A549 (cell line): ENCODE data around the gene AHNAK2. TPM values are rescaled to one million over a fixed set of nuclear protein-coding genes. Genes with fewer than 3 reads are reported as not detected.

Experiments
- ATAC-seq, 2 experiments: fragments of 200-7000 bp in 1 of 2; fragments of >200 bp in 1 of 2; cut with Nextera tagmentation in 1 of 2; cut with Tn5 transposase in 1 of 2; 3 replicates each; pipeline versions ENCODE4 v1.8.0 to v1.9.1; 2018 to 2020; ENCODE audit warnings: mild to moderate bottlenecking in 1 of 2, moderate library complexity in 1 of 2
- CTCF ChIA-PET: fragments of 300-600 bp; sonication (Branson Sonifier 250); formaldehyde crosslinking; extraction: SDS; loops from one replicate; lab custom pipeline; 2021; ENCODE audit warnings: antibody characterized with exemption, inconsistent platforms; lab: Yijun Ruan, JAX
- POLR2A ChIA-PET: fragments of 350-600 bp; formaldehyde crosslinking; extraction: SDS; loops from one replicate; lab custom pipeline; 2021; ENCODE audit warnings: antibody characterized with exemption, inconsistent platforms; lab: Yijun Ruan, JAX
- DNase-seq, 2 experiments: peaks; one replicate each; pipeline versions ENCODE4 v3.0.0 to v3.0.0-alpha.2; 2011 to 2016; ENCODE audit warnings: low read depth in 1 of 2, low spot score in 1 of 2
- FAIRE-seq: peaks from 2 replicates; lab custom pipeline; 2011; peaks lifted over from hg19 to GRCh38; lab: Jason Lieb, UNC
- H3K27ac ChIP-seq, 2 experiments: fragments of >200 bp; sonication (Bioruptor Twin); formaldehyde crosslinking; 3 replicates each; pipeline ENCODE4 v1.5.1; 2016 to 2017
- H3K4me1 ChIP-seq: fragments of >200 bp; sonication (Bioruptor Twin); formaldehyde crosslinking; 3 replicates; pipeline ENCODE4 v1.6.1; 2016
- H3K4me2 ChIP-seq: fragments of >200 bp; sonication (Bioruptor Twin); formaldehyde crosslinking; 3 replicates; pipeline ENCODE4 v1.6.1; 2016
- H3K4me3 ChIP-seq: fragments of >200 bp; sonication (Bioruptor Twin); formaldehyde crosslinking; 3 replicates; pipeline ENCODE4 v1.5.1; 2016
- H3K9me3 ChIP-seq: fragments of >200 bp; sonication (Bioruptor Twin); formaldehyde crosslinking; 3 replicates; pipeline ENCODE4 v1.6.1; 2016
- BHLHE40 ChIP-seq: IDR thresholded peaks from 2 replicates; pipeline ENCODE4 v1.6.1; 2012; ENCODE audit warnings: low read depth, low read length, inconsistent platforms
- CEBPB ChIP-seq, 2 experiments: fragments of >200 bp in 1 of 2; sonication (Bioruptor Twin) in 1 of 2; formaldehyde crosslinking in 1 of 2; IDR thresholded peaks; 2 replicates each; pipeline ENCODE4 v1.6.1; 2012 to 2016
- CHD2 ChIP-seq: fragments of 150-350 bp; IDR thresholded peaks from 2 replicates; pipeline ENCODE4 v1.6.1; 2014; ENCODE audit warnings: low read length; ENCODE audit not compliant: partially characterized antibody
- E2F6 ChIP-seq: IDR thresholded peaks from 2 replicates; pipeline ENCODE4 v1.6.1; 2012; ENCODE audit warnings: low read depth, borderline replicate concordance
- EHF ChIP-seq: fragments of 250-450 bp; sonication (Bioruptor Pico); IDR thresholded peaks from 2 replicates; pipeline ENCODE4 v1.5.0; 2020; ENCODE audit warnings: mild to moderate bottlenecking
- EP300 ChIP-seq, 2 experiments: fragments of >200 bp; sonication (Bioruptor Twin); formaldehyde crosslinking; IDR thresholded peaks; 2 replicates in 1 of 2; 3 replicates in 1 of 2; pipeline ENCODE4 v1.6.1; 2016 to 2017
- ESRRA ChIP-seq: fragments of 150-350 bp; IDR thresholded peaks from 2 replicates; pipeline ENCODE4 v1.6.1; 2014; ENCODE audit warnings: mild to moderate bottlenecking, low read length, borderline replicate concordance
- FOSB ChIP-seq: fragments of 250-450 bp; sonication (Bioruptor Pico); IDR thresholded peaks from 2 replicates; pipeline ENCODE4 v1.5.0; 2020; ENCODE audit warnings: mild to moderate bottlenecking, moderate library complexity
- FOXS1 ChIP-seq: fragments of 250-450 bp; sonication (Bioruptor Pico); IDR thresholded peaks from 2 replicates; pipeline ENCODE4 v1.5.0; 2020; ENCODE audit warnings: mild to moderate bottlenecking, moderate library complexity
- GATA3 ChIP-seq: IDR thresholded peaks from 2 replicates; pipeline ENCODE4 v1.6.1; 2012; ENCODE audit warnings: borderline replicate concordance
- HES2 ChIP-seq: fragments of >200 bp; sonication (Bioruptor Twin); formaldehyde crosslinking; IDR thresholded peaks from 2 replicates; pipeline ENCODE4 v1.6.1; 2016
- HMGXB4 ChIP-seq: fragments of 250-450 bp; sonication (Bioruptor Pico); IDR thresholded peaks from 2 replicates; pipeline ENCODE4 v1.5.0; 2021; ENCODE audit warnings: mild to moderate bottlenecking, moderate library complexity, borderline replicate concordance
- HOXA7 ChIP-seq: fragments of 250-450 bp; sonication (Bioruptor Pico); IDR thresholded peaks from 2 replicates; pipeline ENCODE4 v1.5.0; 2020; ENCODE audit warnings: mild to moderate bottlenecking, moderate library complexity
- HOXB5 ChIP-seq: fragments of 250-450 bp; sonication (Bioruptor Pico); IDR thresholded peaks from 2 replicates; pipeline ENCODE4 v1.5.0; 2020; ENCODE audit warnings: mild to moderate bottlenecking, moderate library complexity
- MAX ChIP-seq: IDR thresholded peaks from 2 replicates; pipeline ENCODE4 v1.6.1; 2012
- MYC ChIP-seq: IDR thresholded peaks from 2 replicates; pipeline ENCODE4 v1.6.1; 2012; ENCODE audit warnings: mild to moderate bottlenecking, inconsistent platforms, low read length, improper control_type of control experiment, borderline replicate concordance
- NFE2L2 ChIP-seq: fragments of 150-350 bp; conservative IDR thresholded peaks from 2 replicates; pipeline ENCODE4 v1.6.1; 2014; ENCODE audit warnings: low read length
- RAD21 ChIP-seq, 2 experiments: fragments of >200 bp in 1 of 2; sonication (Bioruptor Twin) in 1 of 2; formaldehyde crosslinking in 1 of 2; IDR thresholded peaks in 1 of 2; conservative IDR thresholded peaks in 1 of 2; 2 replicates in 1 of 2; 3 replicates in 1 of 2; pipeline ENCODE4 v1.6.1; 2012 to 2018; ENCODE audit warnings: inconsistent platforms in 1 of 2
- RARB ChIP-seq: fragments of 250-450 bp; sonication (Bioruptor Pico); IDR thresholded peaks from 2 replicates; pipeline ENCODE4 v1.8.0; 2021; ENCODE audit warnings: mild to moderate bottlenecking, moderate library complexity
- RCOR1 ChIP-seq: fragments of 150-350 bp; IDR thresholded peaks from 2 replicates; pipeline ENCODE4 v1.6.1; 2014; ENCODE audit warnings: antibody characterized with exemption, low read length, low read depth
- REST ChIP-seq: fragments of 200-600 bp; sonication (generic); IDR thresholded peaks from 2 replicates; pipeline ENCODE4 v1.6.1; 2016; ENCODE audit warnings: antibody characterized with exemption, mild to moderate bottlenecking, moderate library complexity
- ZC3H11A ChIP-seq: fragments of 450-650 bp; IDR thresholded peaks from 2 replicates; pipeline ENCODE4 v1.6.1; 2014; ENCODE audit warnings: antibody characterized with exemption, mild to moderate bottlenecking
- WGBS: methylation state at CpG from one replicate; pipeline ENCODE4 v1.1.6; 2017; ENCODE audit errors: missing lambda C conversion rate; 5-methylcytosine and 5-hydroxymethylcytosine counted together
- polyA plus RNA-seq, 4 experiments: library from polyadenylated mRNA; depleted of rRNA in 3 of 4; stranded (reverse); fragments of >200 nt; fragmentation: RNase III in 1 of 4; extraction: RNeasy Plus Mini Kit Qiagen cat#74134 plus additional on column Dnase treatment in 1 of 4; gene quantifications; 2 replicates in 3 of 4; 3 replicates in 1 of 4; pipeline ENCODE4 v1.2.3, GENCODE V29; 2011 to 2017

The AHNAK2 gene
- polyA plus RNA-seq, 2 of the 4 experiments (the other 2 are of a cell fraction) = 43.3 to 43.7 TPM

GRCh38 chr14:104892531-104893434, 85.4 kb downstream of the AHNAK2 start:
- CTCF ChIA-PET = interaction anchor here (1.1 to 2.3 kb wide), 7 partner anchors 11 to 194 kb away, joined by 3 to 11 read pairs (median 3); no protein-coding TSS in a partner anchor
- ATAC-seq = peak in 1 of 2 experiments; percentile 8; a peak in 2 of 6 replicates

GRCh38 chr14:104891664-104892530, 86.3 kb downstream of the AHNAK2 start:
- no peaks in the 10 kb centered on the region for H3K9me3 ChIP-seq
- ChIA-PET POLR2A (no interaction called here), CTCF (interaction anchor here (1.1 kb wide), 1 partner anchor 21 kb away, joined by 3 read pairs; no protein-coding TSS in a partner anchor)
- H3K4me3 ChIP-seq = no peak overlapping the region
- FAIRE-seq = no peak
- DNase-seq = no peak
- no peak overlapping the region for H3K4me2 ChIP-seq
- peak; percentile 4 to 6; a peak in 2 of 6 replicates for ATAC-seq
- H3K4me1 ChIP-seq = peaks cover 15% of the 10 kb centered on the region
- no peak overlapping the region for H3K27ac ChIP-seq
- TF ChIP-seq HMGXB4 (CRISPR knock-in tag) (no peak), BHLHE40 (no peak), REST (no peak), EP300 (IDR thresholded peaks at IDR 0.05) (no peak)
- 86% methylated on average over 6 of the region's 13 CpGs for WGBS

More at GRCh38 chr14:104892531-104893434, 85.4 kb downstream of the AHNAK2 start:
- Histone ChIP-seq H3K9me3 (no peaks in the 10 kb centered on the region), H3K4me3 (no peak overlapping the region), H3K4me2 (no peak overlapping the region), H3K4me1 (peaks cover 15% of the 10 kb centered on the region), H3K27ac (no peak overlapping the region)
- WGBS = 85% methylated on average over 27 of the region's 31 CpGs
- no peak for DNase-seq
- POLR2A ChIA-PET = no interaction called here
- FAIRE-seq = no peak
- TF ChIP-seq GATA3 (no peak), RAD21 (conservative IDR thresholded peaks at IDR 0.05 in 1 of 2, IDR thresholded peaks at IDR 0.05 in 1 of 2) (no peak), ESRRA (no peak), MAX (no peak), FOSB (no peak), EHF (CRISPR knock-in tag) (no peak), ZC3H11A (no peak), NFE2L2 (no peak), HES2 (no peak), FOXS1 (no peak), RCOR1 (no peak), RARB (CRISPR knock-in tag) (no peak), CEBPB (IDR thresholded peaks at IDR 0.05) (no peak), HOXB5 (no peak), BHLHE40 (no peak), E2F6 (no peak), CHD2 (no peak), MYC (no peak), HOXA7 (no peak)
